Frontal cortex (tissue), 4 donors: ENCODE measurements around the gene EPHA4. TPM values are rescaled to one million over a fixed set of nuclear protein-coding genes. Genes with fewer than 3 reads are reported as not detected.
"Not testable (repeated sequence)": the region's sequence is repeated elsewhere in the genome, so short reads cannot be mapped to it uniquely, and the experiment has no call there.

Source experiments
- DNase-seq, 2 donors: peaks; one replicate each; pipeline ENCODE4 v3.0.0; 2012; ENCODE audit warnings: low spot score in 2 of 2
- FAIRE-seq: peaks from 2 replicates; lab custom pipeline; 2012; peaks lifted over from hg19 to GRCh38; lab: Jason Lieb, UNC
- total RNA-seq: library from RNA; depleted of rRNA; stranded (reverse); fragments of >200 nt; gene quantifications from one replicate; pipeline ENCODE4 v1.2.3, GENCODE V29; 2014
- donor health status: control.
- donor health status: control.
- donor health status: control.

Gene EPHA4
- total RNA-seq, 1 donor from 2014 or later = 158 TPM

GRCh38 chr2:221513232-221513631 is 58.9 kb downstream of the EPHA4 start:
- FAIRE-seq (no peak), DNase-seq (no peak)

DNA sequence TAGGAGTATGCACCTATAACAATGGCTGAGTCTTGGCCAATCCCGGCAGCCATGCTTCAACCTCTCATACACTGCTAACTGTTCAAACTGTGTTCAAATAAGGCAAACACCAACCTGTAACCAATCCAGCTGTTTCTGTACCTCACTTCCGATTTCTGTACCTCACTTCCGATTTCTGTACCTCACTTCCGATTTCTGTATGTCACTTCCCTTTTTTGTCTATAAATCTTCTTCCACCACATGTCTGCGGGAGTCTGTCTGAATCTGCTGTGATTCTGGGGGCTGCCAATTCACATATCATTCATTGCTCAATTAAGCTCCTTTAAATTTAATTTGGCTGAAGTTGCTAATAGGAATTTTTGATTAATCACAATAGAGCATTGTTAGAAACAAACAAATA is 60.8 kb downstream of the EPHA4 start:
- FAIRE-seq, DNase-seq: not testable (repeated sequence)

DNA sequence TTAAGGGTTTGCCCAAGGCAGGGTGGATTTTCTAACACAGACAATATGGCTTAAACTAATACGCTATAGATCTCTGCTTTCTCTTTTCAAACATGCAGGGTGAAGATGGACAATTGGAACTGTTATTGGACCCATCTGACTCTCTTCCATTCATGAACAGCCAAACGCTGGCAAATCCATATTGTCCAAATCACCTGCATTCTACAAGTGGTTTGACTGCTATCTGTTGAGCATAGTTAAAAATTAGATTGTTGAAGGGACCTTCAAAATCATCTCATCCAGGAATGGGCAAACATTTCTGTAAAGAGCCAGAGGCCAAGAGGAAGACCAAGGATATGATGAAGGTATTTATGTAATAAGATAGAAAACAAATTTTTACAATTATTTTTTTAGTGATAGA is 65.6 kb downstream of the EPHA4 start:
- DNase-seq (no peak), FAIRE-seq (no peak)

DNA sequence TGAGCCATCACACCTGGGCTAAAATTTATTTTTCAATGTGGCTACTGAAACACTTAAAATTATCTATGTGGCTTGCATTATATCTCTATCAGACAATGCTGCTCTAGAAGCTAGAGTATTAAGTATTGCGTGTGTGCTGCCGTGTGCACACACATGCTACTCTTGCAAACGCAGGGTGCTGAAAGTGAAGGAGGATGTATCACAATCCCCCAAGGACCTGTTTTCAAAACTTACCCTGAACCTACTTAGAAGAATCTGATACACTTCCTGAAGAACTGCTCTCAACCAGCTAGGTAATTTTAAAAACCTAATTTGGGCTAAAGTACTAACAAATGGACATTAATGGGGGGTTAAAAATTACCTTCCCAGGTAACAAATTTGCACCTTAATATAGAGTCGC is 66.5 kb downstream of the EPHA4 start:
- FAIRE-seq = no peak
- no peak for DNase-seq

DNA sequence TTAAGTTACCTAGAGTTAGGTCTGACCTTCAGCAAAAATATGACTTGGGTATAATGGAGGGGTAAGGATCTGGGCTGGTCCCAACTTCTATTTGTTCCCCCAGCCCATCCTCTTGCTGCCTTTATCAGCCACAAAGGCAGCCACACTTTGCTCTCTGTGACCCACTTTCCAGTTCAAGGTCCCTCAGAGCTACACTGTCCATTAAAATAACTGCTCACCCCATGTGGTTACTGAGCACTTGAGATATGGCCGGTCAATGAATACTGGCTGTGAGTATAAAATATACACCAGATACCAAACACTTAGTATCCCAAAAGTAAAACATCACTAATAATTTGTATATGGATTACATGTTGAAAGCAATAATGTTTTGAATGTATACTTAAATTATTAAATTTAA is 67.2 kb downstream of the EPHA4 start:
- FAIRE-seq (no peak), DNase-seq (no peak)

- DNase-seq (no peak), FAIRE-seq (no peak)
Observed at GRCh38 chr2:221503965-221504364, 68.1 kb downstream of the EPHA4 start.

DNA sequence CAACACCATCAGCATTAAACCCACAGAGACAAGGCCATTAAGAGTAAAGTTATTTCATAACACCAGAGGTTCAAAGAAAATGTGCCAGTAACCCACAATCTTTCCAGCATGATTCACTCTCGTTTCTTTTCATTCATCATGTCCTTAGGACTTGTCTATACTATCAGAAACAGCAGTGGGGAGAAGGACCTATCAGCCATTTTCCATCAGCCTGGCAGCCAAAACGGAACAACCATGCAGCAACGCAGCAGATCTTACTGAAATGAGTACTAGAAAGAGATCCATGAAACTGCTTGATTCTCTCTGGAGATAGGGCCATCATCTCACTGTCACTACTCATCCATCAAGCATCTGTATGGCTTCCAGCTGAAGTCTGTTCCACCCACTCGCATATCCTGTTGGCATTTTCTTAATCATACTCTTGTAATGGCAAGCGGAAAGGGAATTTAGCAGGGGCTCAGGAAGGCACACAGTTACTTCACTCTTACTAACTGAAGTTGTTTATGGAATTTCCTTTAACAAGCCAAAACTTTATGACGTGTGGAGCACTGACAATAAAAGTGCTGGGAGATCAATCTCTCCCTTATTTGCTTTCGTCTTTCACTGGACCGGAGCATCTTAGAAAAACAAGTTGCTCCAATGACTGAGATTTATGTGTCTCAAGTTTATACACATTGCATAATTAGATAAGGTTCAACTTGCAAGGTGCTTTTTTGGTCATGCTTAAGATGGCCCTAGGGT is 69.7 kb downstream of the EPHA4 start:
- no peak for DNase-seq
- FAIRE-seq = no peak

DNA sequence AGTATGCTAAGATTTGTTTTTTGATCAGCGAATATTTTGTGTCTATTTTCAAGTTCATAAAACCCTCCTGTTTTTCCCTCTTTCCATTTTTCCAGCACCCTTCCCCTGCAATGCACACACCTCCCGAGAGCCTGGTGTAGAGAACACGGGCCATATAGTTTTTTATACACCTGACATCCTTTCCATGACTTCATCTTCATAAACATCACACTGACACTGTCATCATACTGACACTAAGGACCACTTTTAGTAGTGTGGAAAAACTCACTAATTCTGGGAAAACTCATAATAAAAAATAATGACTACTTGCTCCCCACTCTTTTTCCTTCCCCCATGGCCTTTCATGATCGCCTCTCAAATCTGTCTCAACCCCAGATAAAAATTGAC is 70.2 kb downstream of the EPHA4 start:
- FAIRE-seq (no peak), DNase-seq (no peak)

- FAIRE-seq (no peak), DNase-seq (no peak)
Observed at GRCh38 chr2:221501210-221501882, 70.8 kb downstream of the EPHA4 start.

GRCh38 chr2:221500501-221501209 is 71.4 kb downstream of the EPHA4 start:
- DNase-seq (no peak), FAIRE-seq (no peak)

GRCh38 chr2:221495731-221496130 is 76.4 kb downstream of the EPHA4 start:
- DNase-seq = no peak
- no peak for FAIRE-seq

DNA sequence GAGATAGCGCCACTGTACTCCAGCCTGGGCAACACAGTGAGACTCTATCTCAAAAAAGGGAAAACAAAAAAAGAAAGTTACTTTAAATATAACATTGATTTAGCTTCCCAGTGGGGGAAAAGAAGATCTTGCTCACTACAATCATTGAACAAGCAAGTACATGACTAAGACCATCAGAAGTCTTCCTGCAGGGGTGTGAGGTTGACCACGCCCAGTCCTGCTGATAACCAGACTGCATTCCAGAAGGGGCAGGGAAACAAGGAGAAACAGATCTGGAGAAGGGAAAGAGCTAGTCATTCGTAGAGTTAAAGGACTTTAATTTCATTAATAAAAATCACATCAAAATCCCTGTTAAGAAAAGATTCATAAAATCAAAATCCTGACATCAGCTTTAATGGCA is 77.5 kb downstream of the EPHA4 start:
- FAIRE-seq = no peak

GRCh38 chr2:221493391-221493790 is 78.7 kb downstream of the EPHA4 start:
- DNase-seq = no peak
- no peak for FAIRE-seq

More for the DNA sequence above, 77.5 kb downstream of the EPHA4 start:
- DNase-seq = no peak

- DNase-seq (no peak), FAIRE-seq (no peak)
Observed at GRCh38 chr2:221492636-221493035, 79.5 kb downstream of the EPHA4 start.

DNA sequence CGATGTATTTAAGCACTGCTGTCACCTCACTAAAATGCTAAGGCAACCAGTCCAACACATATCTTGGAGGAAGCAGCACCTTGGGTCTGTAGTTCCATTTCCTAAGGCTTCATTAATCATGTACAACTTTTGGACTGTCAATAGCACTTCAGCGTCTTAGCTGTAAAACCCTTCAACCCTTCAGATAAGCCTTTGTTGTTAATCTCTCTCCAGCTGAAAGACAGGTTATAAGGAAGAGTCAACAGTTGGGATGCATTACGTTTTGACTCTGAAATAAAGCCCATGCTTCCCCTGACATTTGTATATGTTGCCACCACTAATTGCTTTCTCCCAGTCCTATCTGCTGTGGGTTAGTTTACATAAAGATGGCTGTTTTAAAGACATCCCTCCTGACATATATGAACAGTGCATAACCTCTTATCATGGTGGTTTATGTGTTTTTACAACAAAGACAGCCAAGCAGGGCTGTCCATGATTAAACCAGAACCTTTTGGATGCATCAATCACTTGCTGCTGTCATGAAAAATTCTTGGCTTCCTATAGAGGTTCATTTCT is 81.5 kb downstream of the EPHA4 start:
- DNase-seq (no peak), FAIRE-seq (no peak)

- DNase-seq (no peak), FAIRE-seq (no peak)
Observed at GRCh38 chr2:221488136-221488807, 83.8 kb downstream of the EPHA4 start.

GRCh38 chr2:221486106-221486505 is 86.0 kb downstream of the EPHA4 start:
- no peak for FAIRE-seq
- DNase-seq = no peak

GRCh38 chr2:221485503-221485870 is 86.6 kb downstream of the EPHA4 start:
- FAIRE-seq (no peak), DNase-seq (no peak)

- DNase-seq (no peak), FAIRE-seq (no peak)
Observed at GRCh38 chr2:221484761-221485502, 87.2 kb downstream of the EPHA4 start.
